ENCODE measurements around the gene FYN. TPM values are rescaled to one million over a fixed set of nuclear protein-coding genes. Genes with fewer than 3 reads are reported as not detected.

Gene FYN
- total and polyA plus RNA-seq, 4 donors: 11.2 to 28.3 (median 19.7) TPM

DNA sequence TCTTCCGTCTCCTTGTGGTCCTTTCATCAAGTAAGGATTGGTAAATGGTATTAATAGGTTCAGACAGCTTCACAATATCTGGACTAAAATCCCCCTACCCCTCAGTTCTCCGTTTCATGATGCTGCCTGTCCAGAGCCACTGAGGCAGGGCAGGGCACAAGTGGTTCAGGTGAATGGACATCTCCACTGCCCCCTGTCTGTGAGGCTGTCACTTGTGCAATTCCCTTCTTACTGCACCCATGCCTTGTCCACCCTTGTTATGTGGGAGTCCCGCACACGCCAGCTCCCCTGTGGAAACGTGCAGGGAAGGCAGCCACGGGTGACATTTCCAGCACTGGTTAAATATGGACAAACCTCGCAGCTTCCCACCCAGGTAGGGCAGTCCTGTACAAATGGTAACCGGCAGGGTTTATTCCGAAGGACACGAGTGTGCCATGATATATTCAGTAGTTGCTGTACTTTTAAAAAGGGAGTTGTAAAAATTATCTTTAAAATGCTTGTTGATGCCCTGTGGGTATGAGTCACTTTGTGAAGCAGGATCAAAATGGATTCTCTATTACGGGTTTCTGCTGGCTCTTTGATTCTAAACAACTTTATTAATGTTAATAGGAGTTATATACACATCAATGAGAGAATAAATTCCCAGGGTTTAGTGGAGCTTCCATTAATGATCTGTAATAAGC lies 73.5 kb downstream of the FYN start:
- 84% methylated on average over 11 of the region's 11 CpGs for WGBS
- DNase-seq (ENCODE audit: low spot score): no peak
- Histone ChIP-seq H3K27me3 (ENCODE audit: control insufficient read depth in 4 of 4, insufficient read depth in 4 of 4, low read length in 3 of 4) (no peaks in the 10 kb centered on the region), H3K27ac (ENCODE audit: low read depth in 1 of 2, low read length in 2 of 2) (no peak overlapping the region), H3K9ac (ENCODE audit: low read depth in 1 of 2, low read length in 2 of 2) (no peak overlapping the region), H3K9me3 (ENCODE audit: control insufficient read depth in 4 of 4, low read length in 3 of 4) (no peaks in the 10 kb centered on the region), H3K4me1 (ENCODE audit: control insufficient read depth in 4 of 4, insufficient read depth in 4 of 4, low read length in 3 of 4) (no peaks in the 10 kb centered on the region), H3K36me3 (ENCODE audit: control insufficient read depth in 4 of 4, insufficient read depth in 3 of 4, low read depth in 1 of 4, low read length in 3 of 4) (no peaks in the 10 kb centered on the region), H3K4me3 (ENCODE audit: low read depth in 1 of 3, low read length in 3 of 3) (no peak overlapping the region)
- TF ChIP-seq MAX (IDR thresholded peaks at IDR 0.05) (no peak), YY1 (IDR thresholded peaks at IDR 0.05) (no peak), REST (IDR thresholded peaks at IDR 0.05) (no peak), RXRA (IDR thresholded peaks at IDR 0.05) (no peak), HNF4A (conservative IDR thresholded peaks at IDR 0.05) (no peak), EGR1 (IDR thresholded peaks at IDR 0.05; ENCODE audit: low read depth in 2 of 2) (no peak), NR2F2 (IDR thresholded peaks at IDR 0.05) (no peak), FOXA2 (IDR thresholded peaks at IDR 0.05) (no peak), ATF3 (IDR thresholded peaks at IDR 0.05) (no peak), RAD21 (IDR thresholded peaks at IDR 0.05) (no peak)

- Histone ChIP-seq H3K4me1 (ENCODE audit: control insufficient read depth in 4 of 4, insufficient read depth in 4 of 4, low read length in 3 of 4) (no peaks in the 10 kb centered on the region), H3K36me3 (ENCODE audit: control insufficient read depth in 4 of 4, insufficient read depth in 3 of 4, low read depth in 1 of 4, low read length in 3 of 4) (no peaks in the 10 kb centered on the region), H3K9me3 (ENCODE audit: control insufficient read depth in 4 of 4, low read length in 3 of 4) (no peaks in the 10 kb centered on the region), H3K27me3 (ENCODE audit: control insufficient read depth in 4 of 4, insufficient read depth in 4 of 4, low read length in 3 of 4) (no peaks in the 10 kb centered on the region), H3K27ac (ENCODE audit: low read depth in 1 of 2, low read length in 2 of 2) (no peak overlapping the region), H3K9ac (ENCODE audit: low read depth in 1 of 2, low read length in 2 of 2) (no peak overlapping the region), H3K4me3 (ENCODE audit: low read depth in 1 of 3, low read length in 3 of 3) (no peak overlapping the region)
- TF ChIP-seq RXRA (IDR thresholded peaks at IDR 0.05): no peak
- no peak for TF ChIP-seq FOXA2 (IDR thresholded peaks at IDR 0.05)
- peak; percentile 22 for DNase-seq (ENCODE audit: low spot score)
- WGBS: 54% methylated on average over 5 of the region's 5 CpGs
Measured at GRCh38 chr6:111798281-111798725, 74.9 kb downstream of the FYN start.

DNA sequence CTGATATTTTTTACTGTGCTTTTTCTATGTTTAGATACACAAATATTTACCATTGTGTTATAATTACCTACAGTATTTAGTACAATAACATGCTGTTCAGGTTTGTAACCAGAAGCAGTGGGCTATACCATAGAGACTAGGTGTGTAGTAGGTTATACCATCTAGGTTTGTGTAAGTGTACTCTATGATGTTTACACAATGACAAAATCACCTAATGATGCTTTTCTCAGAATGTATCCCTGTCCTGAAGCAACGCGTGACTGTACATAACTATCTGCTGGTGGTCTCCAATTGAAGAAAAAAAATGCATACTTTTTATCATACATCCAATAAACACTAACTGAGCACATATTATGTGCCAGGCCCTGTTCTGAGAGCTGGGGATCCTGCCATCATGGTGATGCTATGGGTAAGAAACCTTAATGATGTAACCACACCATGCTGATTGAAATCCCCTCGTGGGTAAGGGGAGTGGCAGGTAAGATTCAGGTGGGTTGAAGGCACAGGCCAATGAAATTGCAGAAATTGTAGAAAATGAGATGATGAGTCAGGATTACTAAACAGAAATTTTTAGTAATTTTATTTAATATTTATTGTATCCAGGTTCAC lies 76.8 kb downstream of the FYN start:
- no peak for DNase-seq (ENCODE audit: low spot score)
- WGBS: 93% methylated on average over 3 of the region's 3 CpGs

More for the DNA sequence above, 76.8 kb downstream of the FYN start:
- H3K27me3 ChIP-seq (ENCODE audit: control insufficient read depth in 4 of 4, insufficient read depth in 4 of 4, low read length in 3 of 4): no peaks in the 10 kb centered on the region
- H3K27ac ChIP-seq (ENCODE audit: low read depth in 1 of 2, low read length in 2 of 2): no peak overlapping the region
- TF ChIP-seq HNF4A (conservative IDR thresholded peaks at IDR 0.05) (no peak), SP1 (IDR thresholded peaks at IDR 0.05) (no peak), RAD21 (IDR thresholded peaks at IDR 0.05) (no peak), JUND (IDR thresholded peaks at IDR 0.05) (no peak), ATF3 (IDR thresholded peaks at IDR 0.05) (no peak), FOXA1 (IDR thresholded peaks at IDR 0.05) (no peak), GABPA (IDR thresholded peaks at IDR 0.05 in 1 of 2, conservative IDR thresholded peaks at IDR 0.05 in 1 of 2) (no peak), CTCF (IDR thresholded peaks at IDR 0.05; ENCODE audit: low read depth, low read length, missing input control) (no peak), NR2F2 (IDR thresholded peaks at IDR 0.05) (no peak), EGR1 (IDR thresholded peaks at IDR 0.05; ENCODE audit: low read depth in 2 of 2) (no peak), RXRA (IDR thresholded peaks at IDR 0.05) (no peak), TAF1 (conservative IDR thresholded peaks at IDR 0.05) (no peak)
- no peaks in the 10 kb centered on the region for H3K36me3 ChIP-seq (ENCODE audit: control insufficient read depth in 4 of 4, insufficient read depth in 3 of 4, low read depth in 1 of 4, low read length in 3 of 4)
- no peaks in the 10 kb centered on the region for H3K4me1 ChIP-seq (ENCODE audit: control insufficient read depth in 4 of 4, insufficient read depth in 4 of 4, low read length in 3 of 4)
- H3K4me3 ChIP-seq (ENCODE audit: low read depth in 1 of 3, low read length in 3 of 3): no peak overlapping the region
- no peak overlapping the region for H3K9ac ChIP-seq (ENCODE audit: low read depth in 1 of 2, low read length in 2 of 2)
- H3K9me3 ChIP-seq (ENCODE audit: control insufficient read depth in 4 of 4, low read length in 3 of 4): no peaks in the 10 kb centered on the region
